K562 (cell line): ENCODE data around the gene C3AR1. TPM values are rescaled to one million over a fixed set of nuclear protein-coding genes. Genes with fewer than 3 reads are reported as not detected.

Source experiments
- ATAC-seq: fragments of 200-7000 bp; cut with Tn5 transposase; 3 replicates; pipeline ENCODE4 v1.9.1; 2020; ENCODE audit warnings: moderate library complexity
- BruUV-seq: library from RNA; stranded (reverse); fragments of 400-500 nt; replicated peaks from 2 replicates; lab custom pipeline; 2021; lab: Mats Ljungman, UMichigan
- CTCF ChIA-PET: fragments of 300-600 bp; formaldehyde crosslinking; extraction: SDS; loops from one replicate; lab custom pipeline; 2021; ENCODE audit warnings: low intra/inter-chr PET ratio; lab: Yijun Ruan, JAX
- POLR2A ChIA-PET: fragments of 300-600, 350-650 bp; sonication (Branson Sonifier 250); formaldehyde crosslinking; extraction: SDS; loops from one replicate; lab custom pipeline; 2021; ENCODE audit warnings: antibody characterized with exemption, inconsistent platforms; lab: Yijun Ruan, JAX
- DNase-seq, 4 experiments: peaks; one replicate each; pipeline versions ENCODE4 v3.0.0 to v3.0.0-alpha.2; 2011 to 2018; ENCODE audit warnings: low spot score in 3 of 4, mixed read lengths in 3 of 4; ENCODE audit errors: extremely low read depth in 1 of 4
- FAIRE-seq: peaks from 2 replicates; lab custom pipeline; 2011; peaks lifted over from hg19 to GRCh38; lab: Jason Lieb, UNC
- H2AFZ ChIP-seq: 2 replicates; pipeline ENCODE4 v1.6.0; 2011; ENCODE audit warnings: low read depth, low read length, control low read depth, inconsistent platforms
- H3K27ac ChIP-seq: fragments of 200-600 bp; 3 replicates; pipeline ENCODE4 v1.8.0; 2011; ENCODE audit warnings: low read depth, mild to moderate bottlenecking, control low read depth, inconsistent platforms, low read length, moderate library complexity, mixed read lengths; ENCODE audit errors: extremely low read depth
- H3K27me3 ChIP-seq, 2 experiments: fragments of 300-600 bp in 1 of 2; 2 replicates in 1 of 2; 3 replicates in 1 of 2; pipeline versions ENCODE4 v1.6.0 to v1.8.0; 2011; ENCODE audit warnings: inconsistent platforms in 2 of 2, low read length in 2 of 2, mild to moderate bottlenecking in 1 of 2, mixed read lengths in 1 of 2, moderate library complexity in 1 of 2; ENCODE audit not compliant: control insufficient read depth in 2 of 2, insufficient read depth in 2 of 2
- H3K36me3 ChIP-seq: fragments of 300-600 bp; 3 replicates; pipeline ENCODE4 v1.8.0; 2011; ENCODE audit warnings: mild to moderate bottlenecking, low read length, inconsistent platforms; ENCODE audit not compliant: control insufficient read depth, insufficient read depth
- H3K4me1 ChIP-seq, 2 experiments: fragments of 200-600 bp in 1 of 2; replicated peaks in 1 of 2; 2 replicates in 1 of 2; 3 replicates in 1 of 2; pipeline versions ENCODE4 v1.5.1 to v1.8.0; 2011; ENCODE audit warnings: inconsistent platforms in 2 of 2, low read length in 2 of 2, mild to moderate bottlenecking in 1 of 2, mixed read lengths in 1 of 2, moderate library complexity in 1 of 2; ENCODE audit not compliant: control insufficient read depth in 2 of 2, insufficient read depth in 2 of 2
- H3K4me2 ChIP-seq: 2 replicates; pipeline ENCODE4 v1.6.1; 2011; ENCODE audit warnings: low read length, control low read depth, inconsistent platforms, mixed read lengths; ENCODE audit not compliant: insufficient read depth
- H3K4me3 ChIP-seq: fragments of 200-600 bp; sonication (generic), shearing (Covaris generic); 2 replicates; pipeline ENCODE4 v1.5.1; 2016; ENCODE audit warnings: control low read depth, inconsistent platforms
- H3K79me2 ChIP-seq: fragments of 200-600 bp; 3 replicates; pipeline ENCODE4 v1.8.0; 2011; ENCODE audit warnings: low read length, inconsistent platforms; ENCODE audit not compliant: control insufficient read depth, insufficient read depth
- H3K9ac ChIP-seq, 2 experiments: 2 replicates each; pipeline versions ENCODE4 v1.6.0 to v1.6.1; 2011; ENCODE audit warnings: low read depth in 2 of 2, low read length in 2 of 2, control low read depth in 1 of 2, inconsistent platforms in 1 of 2, mild to moderate bottlenecking in 1 of 2, mixed read lengths in 1 of 2; ENCODE audit not compliant: insufficient read depth in 1 of 2
- H3K9me1 ChIP-seq: one replicate; pipeline ENCODE4 v1.6.0; 2011; ENCODE audit warnings: inconsistent platforms, mild to moderate bottlenecking, low read length, moderate library complexity; ENCODE audit not compliant: control insufficient read depth, insufficient read depth
- H3K9me3 ChIP-seq: replicated peaks from 2 replicates; pipeline ENCODE4 v1.5.1; 2011; ENCODE audit warnings: low read depth, low read length, inconsistent platforms; ENCODE audit not compliant: control insufficient read depth, insufficient read depth
- H4K20me1 ChIP-seq: replicated peaks from 2 replicates; pipeline ENCODE4 v1.6.1; 2011; ENCODE audit warnings: low read length, inconsistent platforms, mixed read lengths; ENCODE audit not compliant: control insufficient read depth, insufficient read depth
- CEBPG ChIP-seq, 3 experiments: fragments of 200-800 bp in 1 of 3; sonication (Bioruptor generic) in 1 of 3; sonication (generic) in 1 of 3; formaldehyde crosslinking in 1 of 3; IDR thresholded peaks in 2 of 3; conservative IDR thresholded peaks in 1 of 3; 2 replicates each; pipeline versions ENCODE4 v1.6.1 to v1.8.0; 2016 to 2022; ENCODE audit warnings: missing compliant biosample characterization in 2 of 3, missing genetic modification characterization in 2 of 3, mild to moderate bottlenecking in 1 of 3, missing genetic modification reagents in 1 of 3
- CXXC5 ChIP-seq: fragments of 250-450 bp; sonication (Bioruptor Pico); IDR thresholded peaks from 2 replicates; pipeline ENCODE4 v1.8.0; 2022; ENCODE audit warnings: inconsistent platforms, mild to moderate bottlenecking, moderate library complexity
- DPF2 ChIP-seq: fragments of 450-650 bp; IDR thresholded peaks from 2 replicates; pipeline ENCODE4 v1.6.1; 2016
- FOXA3 ChIP-seq, 2 experiments: fragments of 450-650 bp in 1 of 2; sonication (generic) in 1 of 2; formaldehyde crosslinking; IDR thresholded peaks in 1 of 2; conservative IDR thresholded peaks in 1 of 2; 2 replicates each; pipeline versions ENCODE4 v1.4.0 to v1.8.0; 2020 to 2022; ENCODE audit warnings: mild to moderate bottlenecking in 2 of 2, missing genetic modification reagents in 1 of 2
- FOXP1 ChIP-seq: sonication (generic); formaldehyde crosslinking; IDR thresholded peaks from 2 replicates; pipeline ENCODE4 v1.8.0; 2022; ENCODE audit warnings: mild to moderate bottlenecking, missing genetic modification reagents
- HMG20A ChIP-seq: fragments of 450-650 bp; formaldehyde crosslinking; conservative IDR thresholded peaks from 2 replicates; pipeline ENCODE4 v1.4.0; 2020; ENCODE audit warnings: mild to moderate bottlenecking, mixed read lengths
- KLF10 ChIP-seq: fragments of 250-450 bp; sonication (Bioruptor Pico); IDR thresholded peaks from 2 replicates; pipeline ENCODE4 v1.6.1; 2021; ENCODE audit warnings: matching md5 sums
- NFATC3 ChIP-seq: fragments of 450-650 bp; IDR thresholded peaks from 2 replicates; pipeline ENCODE4 v1.6.1; 2017; ENCODE audit warnings: mild to moderate bottlenecking
- SMC3 ChIP-seq: conservative IDR thresholded peaks from 2 replicates; pipeline ENCODE4 v1.6.1; 2011; ENCODE audit warnings: low read depth, low read length, improper control_type of control experiment; ENCODE audit not compliant: insufficient read depth
- SPI1 ChIP-seq: IDR thresholded peaks from 2 replicates; pipeline ENCODE4 v1.6.1; 2011; ENCODE audit warnings: low read depth, low read length, control low read depth, borderline replicate concordance
- SUPT5H ChIP-seq: fragments of 450-650 bp; IDR thresholded peaks from 2 replicates; pipeline ENCODE4 v1.6.1; 2016
- TCF3 ChIP-seq: sonication (generic); formaldehyde crosslinking; IDR thresholded peaks from 2 replicates; pipeline ENCODE4 v1.4.0; 2020; ENCODE audit warnings: mild to moderate bottlenecking, missing genetic modification reagents
- ZC3H8 ChIP-seq: fragments of 450-650 bp; IDR thresholded peaks from 2 replicates; pipeline ENCODE4 v1.6.1; 2017
- ZNF507 ChIP-seq: conservative IDR thresholded peaks from 2 replicates; pipeline ENCODE4 v1.6.1; 2017; ENCODE audit warnings: missing genetic modification characterization, missing compliant biosample characterization
- ZNF785 ChIP-seq: fragments of 250-450 bp; sonication (Bioruptor Pico); IDR thresholded peaks from 2 replicates; pipeline ENCODE4 v1.4.0; 2020; ENCODE audit warnings: mild to moderate bottlenecking
- WGBS: fragments of 100-300 bp; shearing (Covaris generic); methylation state at CpG from one replicate; pipeline ENCODE4 v1.1.6; 2016; ENCODE audit warnings: low coverage, mixed read lengths; ENCODE audit not compliant: insufficient coverage; ENCODE audit errors: missing lambda C conversion rate; 5-methylcytosine and 5-hydroxymethylcytosine counted together
- in situ Hi-C: fragments of 300-500 bp; cut with MboI; formaldehyde crosslinking; loops from 4 replicates; pipeline ENCODE4 v1.15.0; 2018; ENCODE audit warnings: inconsistent platforms, mixed read lengths
- intact Hi-C: fragments of 100-400 bp; cut with micrococcal nuclease; formaldehyde crosslinking; loops from 2 replicates; pipeline ENCODE4 v1.14.2; 2022
- polyA plus RNA-seq, 8 experiments: library from polyadenylated mRNA; depleted of rRNA in 4 of 8; stranded (reverse) in 5 of 8; unstranded in 3 of 8; fragments of >200 nt; fragmentation: Nextera tagmentation in 2 of 8; fragmentation: Illumina TruSeq in 1 of 8; extraction: Ambion mirVana in 2 of 8; extraction: Trizol in 1 of 8; gene quantifications; 2 replicates each; pipeline versions ENCODE4 v1.2.1 to v1.2.3, GENCODE V29; 2011 to 2014; ENCODE audit warnings: inconsistent platforms in 1 of 8, missing spikeins in 1 of 8
- total RNA-seq, 7 experiments: library from RNA; depleted of rRNA in 6 of 7; stranded (reverse); fragments of >200 nt in 6 of 7; fragmentation: Illumina TruSeq in 2 of 7; extraction: Trizol in 2 of 7; gene quantifications; 2 replicates each; pipeline versions ENCODE4 v1.2.1 to v1.2.3, GENCODE V29; 2011 to 2021; ENCODE audit warnings: low replicate concordance in 1 of 7
- TF ChIP-seq, protein P1 (sequence below): sonication (generic); formaldehyde crosslinking; IDR thresholded peaks from 2 replicates; pipeline ENCODE4 v1.8.0; 2023; ENCODE audit warnings: mild to moderate bottlenecking, missing genetic modification reagents
- TF ChIP-seq, protein P2 (sequence below): fragments of 450-650 bp; IDR thresholded peaks from 2 replicates; pipeline ENCODE4 v1.6.1; 2016; ENCODE audit warnings: low read depth, mild to moderate bottlenecking, moderate library complexity
- TF ChIP-seq, protein P3 (sequence below): IDR thresholded peaks from 3 replicates; pipeline ENCODE4 v1.6.1; 2011; ENCODE audit warnings: borderline replicate concordance, mild to moderate bottlenecking; ENCODE audit not compliant: insufficient read length, insufficient read depth
- TF ChIP-seq, protein P4 (sequence below), 2 experiments: IDR thresholded peaks; 2 replicates each; pipeline ENCODE4 v1.6.1; 2012; ENCODE audit warnings: improper control_type of control experiment in 2 of 2, low read depth in 2 of 2, low read length in 2 of 2, borderline replicate concordance in 1 of 2

The C3AR1 gene
- total and polyA plus RNA-seq, 9 of the 15 experiments (the other 6 are each of a cell fraction or from before 2014, with no cell fraction given) = 2.2 to 12.9 (median 5.3) TPM

DNA sequence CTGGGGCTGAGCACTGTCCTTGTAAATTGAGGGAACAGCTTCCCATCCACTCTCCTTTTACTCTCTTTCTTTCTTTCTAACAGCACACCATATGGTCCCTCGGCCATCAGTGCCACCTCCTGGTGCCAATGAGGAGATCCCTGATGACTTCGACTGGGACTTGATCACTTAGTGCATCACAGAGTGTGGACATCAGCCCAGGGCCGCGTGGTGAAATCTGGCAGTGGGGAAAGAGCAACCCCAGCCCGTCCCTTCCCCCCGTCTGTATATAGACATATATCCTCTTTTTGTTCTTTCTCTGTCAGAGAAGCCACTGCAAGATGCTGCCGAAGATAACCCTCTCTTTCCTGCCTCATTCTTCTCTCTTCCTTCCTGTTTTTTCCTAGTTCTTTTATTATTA, 13.5 kb downstream of the C3AR1 start:
- H3K9me1 ChIP-seq = no peaks in the 10 kb centered on the region
- H3K4me2 ChIP-seq = no peak overlapping the region; the same call in 1 of the 2 replicates
- H3K27ac ChIP-seq = no peak overlapping the region
- H3K4me3 ChIP-seq = no peak overlapping the region
- CTCF ChIA-PET = no interaction called here
- BruUV-seq = no TSS peak
- peaks cover 9 to 13% of the 10 kb centered on the region in 2 experiments; a peak in 4 of 5 replicates for H3K4me1 ChIP-seq
- intact Hi-C loops = no loop called here
- no peak overlapping the region for H3K9ac ChIP-seq
- peaks cover 28% of the 10 kb centered on the region for H3K36me3 ChIP-seq
- H3K27me3 ChIP-seq = no peaks in the 10 kb centered on the region
- POLR2A ChIA-PET = interaction anchor here (0.7 kb wide), 1 partner anchor 13 kb away, joined by 3 read pairs; no protein-coding TSS in a partner anchor
- H3K79me2 ChIP-seq = no peaks in the 10 kb centered on the region
- ATAC-seq = peak; percentile 42
- H2AFZ ChIP-seq = no peak overlapping the region
- peak; percentile 44 for FAIRE-seq
- no peaks in the 10 kb centered on the region for H3K9me3 ChIP-seq
- 32% methylated on average over 7 of the region's 7 CpGs for WGBS
- in situ Hi-C loops = no loop called here
- no peak for DNase-seq
- H4K20me1 ChIP-seq = no peaks in the 10 kb centered on the region
- no peak for TF ChIP-seq CEBPG (CRISPR knock-in tag; IDR thresholded peaks at IDR 0.05)
- TF ChIP-seq CEBPG (tag; conservative IDR thresholded peaks at IDR 0.05 in 1 of 2, IDR thresholded peaks at IDR 0.05 in 1 of 2) = no peak
- TF ChIP-seq TCF3 (CRISPR knock-in tag) = 0 out of 2 replicates have a peak, but pooled peaks have one; percentile 27
- TF ChIP-seq, protein P1, sequence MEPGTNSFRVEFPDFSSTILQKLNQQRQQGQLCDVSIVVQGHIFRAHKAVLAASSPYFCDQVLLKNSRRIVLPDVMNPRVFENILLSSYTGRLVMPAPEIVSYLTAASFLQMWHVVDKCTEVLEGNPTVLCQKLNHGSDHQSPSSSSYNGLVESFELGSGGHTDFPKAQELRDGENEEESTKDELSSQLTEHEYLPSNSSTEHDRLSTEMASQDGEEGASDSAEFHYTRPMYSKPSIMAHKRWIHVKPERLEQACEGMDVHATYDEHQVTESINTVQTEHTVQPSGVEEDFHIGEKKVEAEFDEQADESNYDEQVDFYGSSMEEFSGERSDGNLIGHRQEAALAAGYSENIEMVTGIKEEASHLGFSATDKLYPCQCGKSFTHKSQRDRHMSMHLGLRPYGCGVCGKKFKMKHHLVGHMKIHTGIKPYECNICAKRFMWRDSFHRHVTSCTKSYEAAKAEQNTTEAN (CRISPR knock-in tag) = no peak
- TF ChIP-seq ZC3H8 = no peak
- TF ChIP-seq, protein P2, sequence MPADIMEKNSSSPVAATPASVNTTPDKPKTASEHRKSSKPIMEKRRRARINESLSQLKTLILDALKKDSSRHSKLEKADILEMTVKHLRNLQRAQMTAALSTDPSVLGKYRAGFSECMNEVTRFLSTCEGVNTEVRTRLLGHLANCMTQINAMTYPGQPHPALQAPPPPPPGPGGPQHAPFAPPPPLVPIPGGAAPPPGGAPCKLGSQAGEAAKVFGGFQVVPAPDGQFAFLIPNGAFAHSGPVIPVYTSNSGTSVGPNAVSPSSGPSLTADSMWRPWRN = no peak
- no peak for TF ChIP-seq FOXP1 (CRISPR knock-in tag)
- no peak for TF ChIP-seq DPF2
- no peak for TF ChIP-seq ZNF785 (CRISPR knock-in tag)
- TF ChIP-seq KLF10 (CRISPR knock-in tag) = no peak
- TF ChIP-seq CXXC5 (CRISPR knock-in tag) = peak; percentile 34; the same call in 1 of the 2 replicates
- TF ChIP-seq, protein P3, sequence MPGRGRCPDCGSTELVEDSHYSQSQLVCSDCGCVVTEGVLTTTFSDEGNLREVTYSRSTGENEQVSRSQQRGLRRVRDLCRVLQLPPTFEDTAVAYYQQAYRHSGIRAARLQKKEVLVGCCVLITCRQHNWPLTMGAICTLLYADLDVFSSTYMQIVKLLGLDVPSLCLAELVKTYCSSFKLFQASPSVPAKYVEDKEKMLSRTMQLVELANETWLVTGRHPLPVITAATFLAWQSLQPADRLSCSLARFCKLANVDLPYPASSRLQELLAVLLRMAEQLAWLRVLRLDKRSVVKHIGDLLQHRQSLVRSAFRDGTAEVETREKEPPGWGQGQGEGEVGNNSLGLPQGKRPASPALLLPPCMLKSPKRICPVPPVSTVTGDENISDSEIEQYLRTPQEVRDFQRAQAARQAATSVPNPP = no peak
- no peak for TF ChIP-seq NFATC3
- TF ChIP-seq FOXA3 (CRISPR knock-in tag; conservative IDR thresholded peaks at IDR 0.05 in 1 of 2, IDR thresholded peaks at IDR 0.05 in 1 of 2) = no peak
- no peak for TF ChIP-seq ZNF507
- no peak for TF ChIP-seq HMG20A (CRISPR knock-in tag)
- TF ChIP-seq, protein P4, sequence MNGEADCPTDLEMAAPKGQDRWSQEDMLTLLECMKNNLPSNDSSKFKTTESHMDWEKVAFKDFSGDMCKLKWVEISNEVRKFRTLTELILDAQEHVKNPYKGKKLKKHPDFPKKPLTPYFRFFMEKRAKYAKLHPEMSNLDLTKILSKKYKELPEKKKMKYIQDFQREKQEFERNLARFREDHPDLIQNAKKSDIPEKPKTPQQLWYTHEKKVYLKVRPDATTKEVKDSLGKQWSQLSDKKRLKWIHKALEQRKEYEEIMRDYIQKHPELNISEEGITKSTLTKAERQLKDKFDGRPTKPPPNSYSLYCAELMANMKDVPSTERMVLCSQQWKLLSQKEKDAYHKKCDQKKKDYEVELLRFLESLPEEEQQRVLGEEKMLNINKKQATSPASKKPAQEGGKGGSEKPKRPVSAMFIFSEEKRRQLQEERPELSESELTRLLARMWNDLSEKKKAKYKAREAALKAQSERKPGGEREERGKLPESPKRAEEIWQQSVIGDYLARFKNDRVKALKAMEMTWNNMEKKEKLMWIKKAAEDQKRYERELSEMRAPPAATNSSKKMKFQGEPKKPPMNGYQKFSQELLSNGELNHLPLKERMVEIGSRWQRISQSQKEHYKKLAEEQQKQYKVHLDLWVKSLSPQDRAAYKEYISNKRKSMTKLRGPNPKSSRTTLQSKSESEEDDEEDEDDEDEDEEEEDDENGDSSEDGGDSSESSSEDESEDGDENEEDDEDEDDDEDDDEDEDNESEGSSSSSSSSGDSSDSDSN (IDR thresholded peaks at IDR 0.05; ENCODE audit: borderline replicate concordance in 1 of 2, low read depth in 2 of 2, low read length in 2 of 2) = no peak
- TF ChIP-seq SMC3 = no peak
- no peak for TF ChIP-seq SPI1
- no peak for TF ChIP-seq SUPT5H
